HUDEP-2 (cell line): ENCODE measurements around the gene BMP4.

Source experiments
- DNase-seq, 76 experiments: peaks; one replicate each; lab custom pipeline; 2025; ENCODE audit not compliant: unreplicated experiment in 76 of 76; lab: John Stamatoyannopoulos, UW

BMP4 gene

GRCh38 chr14:53967606-53968005, 11.0 kb upstream of the BMP4 start:
- DNase-seq: no peak

GRCh38 chr14:53964249-53964648, 7.6 kb upstream of the BMP4 start:
- DNase-seq: no peak

GRCh38 chr14:53963320-53964227, 6.9 kb upstream of the BMP4 start:
- DNase-seq: no peak

GRCh38 chr14:53962953-53963319, 6.3 kb upstream of the BMP4 start:
- DNase-seq: no peak

- DNase-seq: no peak
These were observed 2.0 kb upstream of the BMP4 start for GRCh38 chr14:53958628-53959027.

GRCh38 chr14:53957739-53958138, 1.1 kb upstream of the BMP4 start:
- DNase-seq: no peak

GRCh38 chr14:53955671-53956426, 776 bp downstream of the BMP4 start:
- DNase-seq: no peak

GRCh38 chr14:53955229-53955556, 1.4 kb downstream of the BMP4 start:
- DNase-seq: no peak

GRCh38 chr14:53954551-53955228, 1.9 kb downstream of the BMP4 start:
- no peak for DNase-seq

- no peak for DNase-seq
These were observed 2.6 kb downstream of the BMP4 start for GRCh38 chr14:53953828-53954550.

GRCh38 chr14:53953002-53953827, 3.4 kb downstream of the BMP4 start:
- DNase-seq: peak in 10 of 76 experiments; percentile 3 to 20 (median 8)

- DNase-seq: no peak
These were observed 4.1 kb downstream of the BMP4 start for GRCh38 chr14:53952533-53952932.

- no peak for DNase-seq
These were observed 4.9 kb downstream of the BMP4 start for GRCh38 chr14:53951627-53952303.

- no peak for DNase-seq
These were observed 5.4 kb downstream of the BMP4 start for GRCh38 chr14:53951243-53951626.

- DNase-seq: no peak
These were observed 6.4 kb downstream of the BMP4 start for GRCh38 chr14:53950031-53950793.

- no peak for DNase-seq
These were observed 7.4 kb downstream of the BMP4 start for GRCh38 chr14:53949201-53949600.

GRCh38 chr14:53948205-53948884, 8.3 kb downstream of the BMP4 start:
- no peak for DNase-seq
